SK-N-SH (cell line): ENCODE measurements around the gene AQP5. TPM values are rescaled to one million over a fixed set of nuclear protein-coding genes. Genes with fewer than 3 reads are reported as not detected.

ENCODE experiments used
- CTCF ChIA-PET: fragments of 300-600, 350-600 bp; formaldehyde crosslinking; extraction: SDS; loops from one replicate; lab custom pipeline; 2021; lab: Yijun Ruan, JAX
- POLR2A ChIA-PET: fragments of 350-600 bp; sonication (Branson Sonifier 250); formaldehyde crosslinking; extraction: SDS; loops from one replicate; lab custom pipeline; 2020; ENCODE audit warnings: antibody characterized with exemption, inconsistent platforms; lab: Yijun Ruan, JAX
- DNase-seq: peaks from one replicate; pipeline ENCODE4 v3.0.0; 2012
- H2AFZ ChIP-seq: fragments of 200-600 bp; sonication (generic); 2 replicates; pipeline ENCODE4 v1.8.1; 2016; ENCODE audit warnings: antibody characterized with exemption, mild to moderate bottlenecking, low read depth
- H3F3A ChIP-seq: fragments of 200-600 bp; sonication (generic); replicated peaks from 2 replicates; pipeline ENCODE3; 2016; ENCODE audit warnings: antibody characterized with exemption, mild to moderate bottlenecking; ENCODE audit not compliant: insufficient read depth
- H3K27ac ChIP-seq, 2 experiments: fragments of 200-500 bp in 1 of 2; fragments of 200-600 bp in 1 of 2; sonication (Bioruptor generic) in 1 of 2; sonication (generic), shearing (Covaris generic) in 1 of 2; 2 replicates each; pipeline versions ENCODE4 v1.5.1 to v1.6.1; 2014 to 2016; ENCODE audit warnings: low read depth in 2 of 2, inconsistent platforms in 1 of 2, low read length in 1 of 2, mild to moderate bottlenecking in 1 of 2, mixed read lengths in 1 of 2
- H3K27me3 ChIP-seq: fragments of 200-600 bp; sonication (generic), shearing (Covaris generic); 2 replicates; pipeline ENCODE4 v1.6.1; 2016; ENCODE audit warnings: mixed run types; ENCODE audit not compliant: insufficient read depth
- H3K36me3 ChIP-seq, 2 experiments: fragments of 200-500 bp in 1 of 2; fragments of 200-600 bp in 1 of 2; sonication (Bioruptor generic) in 1 of 2; sonication (generic) in 1 of 2; replicated peaks in 1 of 2; 2 replicates each; pipeline versions ENCODE3 to v1.5.1; 2014 to 2016; ENCODE audit warnings: low read length in 1 of 2, mild to moderate bottlenecking in 1 of 2; ENCODE audit not compliant: insufficient read depth in 2 of 2, control insufficient read depth in 1 of 2
- H3K4me1 ChIP-seq, 2 experiments: fragments of 200-500 bp in 1 of 2; fragments of 200-600 bp in 1 of 2; sonication (Bioruptor generic) in 1 of 2; sonication (generic), shearing (Covaris generic) in 1 of 2; 2 replicates each; pipeline versions ENCODE4 v1.5.1 to v1.6.1; 2014 to 2016; ENCODE audit warnings: low read depth in 1 of 2, low read length in 1 of 2, mixed run types in 1 of 2; ENCODE audit not compliant: insufficient read depth in 2 of 2, control insufficient read depth in 1 of 2
- H3K4me2 ChIP-seq: fragments of 200-600 bp; sonication (generic), shearing (Covaris generic); 2 replicates; pipeline ENCODE4 v1.6.1; 2017; ENCODE audit warnings: mixed run types
- H3K4me3 ChIP-seq, 2 experiments: fragments of 200-500 bp in 1 of 2; fragments of 200-600 bp in 1 of 2; sonication (Bioruptor generic) in 1 of 2; sonication (generic), shearing (Covaris generic) in 1 of 2; 2 replicates each; pipeline versions ENCODE4 v1.5.1 to v1.8.1; 2014 to 2016; ENCODE audit warnings: low read depth in 2 of 2, inconsistent platforms in 1 of 2, low read length in 1 of 2, mild to moderate bottlenecking in 1 of 2, mixed read lengths in 1 of 2, moderate library complexity in 1 of 2
- H3K79me2 ChIP-seq: fragments of 200-600 bp; sonication (generic); 2 replicates; pipeline ENCODE4 v1.8.1; 2017; ENCODE audit warnings: mild to moderate bottlenecking; ENCODE audit not compliant: insufficient read depth
- H3K9ac ChIP-seq: fragments of 200-600 bp; sonication (generic); 2 replicates; pipeline ENCODE4 v1.6.1; 2017; ENCODE audit warnings: mixed run types
- H3K9me2 ChIP-seq: fragments of 200-600 bp; sonication (generic); 2 replicates; pipeline ENCODE4 v1.6.1; 2017; ENCODE audit warnings: mixed run types
- H3K9me3 ChIP-seq: fragments of 200-600 bp; sonication (generic); 2 replicates; pipeline ENCODE4 v1.6.1; 2017; ENCODE audit warnings: mixed run types, mild to moderate bottlenecking, moderate library complexity
- H4K20me1 ChIP-seq: fragments of 200-600 bp; sonication (generic); 2 replicates; pipeline ENCODE4 v1.6.1; 2017; ENCODE audit warnings: mild to moderate bottlenecking, mixed run types; ENCODE audit not compliant: insufficient read depth
- CHD2 ChIP-seq: fragments of 150-350 bp; IDR thresholded peaks from 2 replicates; pipeline ENCODE4 v1.6.1; 2018; ENCODE audit warnings: low read length; ENCODE audit not compliant: partially characterized antibody
- EP300 ChIP-seq, 2 experiments: IDR thresholded peaks; 2 replicates each; pipeline versions ENCODE4 v1.4.0 to v1.6.1; 2012; ENCODE audit warnings: borderline replicate concordance in 1 of 2, low read depth in 1 of 2, low read length in 1 of 2
- FOSL2 ChIP-seq: IDR thresholded peaks from 2 replicates; pipeline ENCODE4 v1.4.0; 2012; ENCODE audit warnings: low read depth, mild to moderate bottlenecking, moderate library complexity, borderline replicate concordance
- FOXM1 ChIP-seq: IDR thresholded peaks from 2 replicates; pipeline ENCODE4 v1.4.0; 2012; ENCODE audit warnings: low read depth, mild to moderate bottlenecking
- GABPA ChIP-seq: IDR thresholded peaks from 2 replicates; pipeline ENCODE4 v1.4.0; 2012; ENCODE audit warnings: low read depth, mild to moderate bottlenecking
- MXI1 ChIP-seq: IDR thresholded peaks from 2 replicates; pipeline ENCODE4 v1.6.1; 2012; ENCODE audit warnings: mild to moderate bottlenecking, low read depth, low read length, improper control_type of control experiment
- NRF1 ChIP-seq: IDR thresholded peaks from 2 replicates; pipeline ENCODE4 v1.6.1; 2012; ENCODE audit warnings: low read depth, mild to moderate bottlenecking, low read length
- POLR2AphosphoS5 ChIP-seq: IDR thresholded peaks from 2 replicates; pipeline ENCODE4 v1.6.1; 2012; ENCODE audit warnings: low read depth, low read length
- RXRA ChIP-seq: IDR thresholded peaks from 2 replicates; pipeline ENCODE4 v1.4.0; 2012; ENCODE audit warnings: low read depth, mild to moderate bottlenecking, borderline replicate concordance
- SIN3A ChIP-seq: IDR thresholded peaks from 2 replicates; pipeline ENCODE4 v1.6.1; 2012; ENCODE audit warnings: low read depth, mild to moderate bottlenecking, low read length, moderate library complexity, borderline replicate concordance
- TCF12 ChIP-seq: IDR thresholded peaks from 2 replicates; pipeline ENCODE4 v1.4.0; 2012
- YY1 ChIP-seq: IDR thresholded peaks from 2 replicates; pipeline ENCODE4 v1.4.0; 2012; ENCODE audit warnings: low read depth, mild to moderate bottlenecking
- WGBS: methylation state at CpG from one replicate; pipeline ENCODE4 v1.1.6; 2017; ENCODE audit warnings: low lambda C conversion rate; 5-methylcytosine and 5-hydroxymethylcytosine counted together
- polyA plus RNA-seq, 3 experiments: library from polyadenylated mRNA; depleted of rRNA; stranded (reverse); fragments of >200 nt; gene quantifications; 2 replicates each; pipeline ENCODE4 v1.2.3, GENCODE V29; 2012
- TF ChIP-seq, protein P1 (sequence below): IDR thresholded peaks from 2 replicates; pipeline ENCODE4 v1.6.1; 2012; ENCODE audit warnings: mild to moderate bottlenecking, low read depth, low read length, moderate library complexity
- TF ChIP-seq, protein P2 (sequence below): IDR thresholded peaks from 2 replicates; pipeline ENCODE4 v1.4.0; 2012; ENCODE audit warnings: low read depth, borderline replicate concordance
- TF ChIP-seq, protein P3 (sequence below): IDR thresholded peaks from 2 replicates; pipeline ENCODE4 v1.4.0; 2012; ENCODE audit warnings: low read depth

AQP5 gene
- polyA plus RNA-seq, 1 of the 3 experiments (the other 2 are of a cell fraction): 0.10 TPM

DNA sequence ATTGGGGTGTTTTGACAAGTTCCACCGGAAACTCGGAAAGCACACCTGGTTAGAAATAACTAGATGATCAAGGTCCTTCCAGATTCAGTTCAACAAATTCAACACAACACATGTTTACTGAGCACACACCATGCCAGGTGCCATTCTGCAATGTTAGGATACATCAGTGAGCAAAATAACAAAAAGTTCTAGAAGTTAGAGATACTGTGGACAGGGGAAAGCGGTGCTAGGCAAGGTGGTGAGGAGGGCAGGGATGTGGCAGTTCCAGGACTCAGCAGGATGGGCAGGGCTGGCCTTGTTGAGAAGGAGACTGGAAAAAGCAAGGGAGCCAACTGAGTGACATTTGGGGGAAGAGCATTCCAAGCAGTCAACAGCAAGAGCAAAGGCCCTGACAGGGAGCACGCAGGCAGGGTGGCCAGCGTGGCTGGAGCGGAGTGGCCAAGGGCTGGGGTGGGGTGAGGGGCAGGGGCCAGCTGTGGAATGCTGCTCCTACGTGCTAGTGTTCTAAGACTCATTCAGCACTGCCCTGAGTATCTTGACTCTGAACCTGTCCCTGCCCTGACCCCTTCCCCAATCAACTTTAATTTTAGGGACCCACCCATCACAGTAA is 38.5 kb upstream of the AQP5 start (continued):
- TF ChIP-seq, protein P1, sequence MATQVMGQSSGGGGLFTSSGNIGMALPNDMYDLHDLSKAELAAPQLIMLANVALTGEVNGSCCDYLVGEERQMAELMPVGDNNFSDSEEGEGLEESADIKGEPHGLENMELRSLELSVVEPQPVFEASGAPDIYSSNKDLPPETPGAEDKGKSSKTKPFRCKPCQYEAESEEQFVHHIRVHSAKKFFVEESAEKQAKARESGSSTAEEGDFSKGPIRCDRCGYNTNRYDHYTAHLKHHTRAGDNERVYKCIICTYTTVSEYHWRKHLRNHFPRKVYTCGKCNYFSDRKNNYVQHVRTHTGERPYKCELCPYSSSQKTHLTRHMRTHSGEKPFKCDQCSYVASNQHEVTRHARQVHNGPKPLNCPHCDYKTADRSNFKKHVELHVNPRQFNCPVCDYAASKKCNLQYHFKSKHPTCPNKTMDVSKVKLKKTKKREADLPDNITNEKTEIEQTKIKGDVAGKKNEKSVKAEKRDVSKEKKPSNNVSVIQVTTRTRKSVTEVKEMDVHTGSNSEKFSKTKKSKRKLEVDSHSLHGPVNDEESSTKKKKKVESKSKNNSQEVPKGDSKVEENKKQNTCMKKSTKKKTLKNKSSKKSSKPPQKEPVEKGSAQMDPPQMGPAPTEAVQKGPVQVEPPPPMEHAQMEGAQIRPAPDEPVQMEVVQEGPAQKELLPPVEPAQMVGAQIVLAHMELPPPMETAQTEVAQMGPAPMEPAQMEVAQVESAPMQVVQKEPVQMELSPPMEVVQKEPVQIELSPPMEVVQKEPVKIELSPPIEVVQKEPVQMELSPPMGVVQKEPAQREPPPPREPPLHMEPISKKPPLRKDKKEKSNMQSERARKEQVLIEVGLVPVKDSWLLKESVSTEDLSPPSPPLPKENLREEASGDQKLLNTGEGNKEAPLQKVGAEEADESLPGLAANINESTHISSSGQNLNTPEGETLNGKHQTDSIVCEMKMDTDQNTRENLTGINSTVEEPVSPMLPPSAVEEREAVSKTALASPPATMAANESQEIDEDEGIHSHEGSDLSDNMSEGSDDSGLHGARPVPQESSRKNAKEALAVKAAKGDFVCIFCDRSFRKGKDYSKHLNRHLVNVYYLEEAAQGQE: no peak
- TF ChIP-seq CHD2: no peak
- no peak for TF ChIP-seq GABPA
- TF ChIP-seq YY1: no peak
- TF ChIP-seq MXI1: no peak
- no peak for TF ChIP-seq FOSL2
- TF ChIP-seq SIN3A: no peak
- TF ChIP-seq POLR2AphosphoS5: no peak
- no peak for TF ChIP-seq NRF1

DNA sequence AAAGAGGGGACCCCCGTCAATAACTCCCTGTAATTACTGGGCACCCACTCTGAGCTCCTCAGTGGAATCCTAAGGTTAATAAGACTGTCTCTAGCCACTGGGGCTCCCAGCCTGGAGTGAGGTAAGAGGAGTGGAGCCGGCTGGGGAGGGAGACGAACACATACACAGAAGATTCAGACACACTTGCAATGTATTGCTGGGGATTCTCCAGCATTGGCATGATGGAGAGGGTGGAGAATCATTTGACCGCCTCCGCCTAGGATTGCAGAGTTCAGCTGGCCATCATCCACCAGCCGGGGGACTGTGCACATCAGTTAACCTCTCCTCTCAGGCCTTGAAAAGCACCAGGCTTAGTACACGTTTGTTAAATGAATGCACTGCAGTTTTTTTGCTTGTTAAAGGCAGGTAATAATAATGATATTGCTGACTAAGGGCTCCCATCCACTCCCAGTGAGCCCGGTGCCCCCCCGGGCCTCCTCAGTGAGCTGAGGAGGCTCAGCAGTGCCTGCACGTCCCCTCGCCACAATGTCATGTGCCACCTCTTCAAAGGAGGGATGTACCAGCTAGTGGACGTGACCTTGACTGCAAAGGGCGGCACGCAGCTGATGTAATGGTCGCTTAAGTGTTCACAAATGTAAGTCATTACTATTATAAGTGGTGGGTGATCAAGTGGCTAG is 37.7 kb upstream of the AQP5 start:
- H4K20me1 ChIP-seq: no peaks in the 10 kb centered on the region
- no peaks in the 10 kb centered on the region for H3K9me3 ChIP-seq
- H3K9me2 ChIP-seq: no peaks in the 10 kb centered on the region
- TF ChIP-seq, protein P2, sequence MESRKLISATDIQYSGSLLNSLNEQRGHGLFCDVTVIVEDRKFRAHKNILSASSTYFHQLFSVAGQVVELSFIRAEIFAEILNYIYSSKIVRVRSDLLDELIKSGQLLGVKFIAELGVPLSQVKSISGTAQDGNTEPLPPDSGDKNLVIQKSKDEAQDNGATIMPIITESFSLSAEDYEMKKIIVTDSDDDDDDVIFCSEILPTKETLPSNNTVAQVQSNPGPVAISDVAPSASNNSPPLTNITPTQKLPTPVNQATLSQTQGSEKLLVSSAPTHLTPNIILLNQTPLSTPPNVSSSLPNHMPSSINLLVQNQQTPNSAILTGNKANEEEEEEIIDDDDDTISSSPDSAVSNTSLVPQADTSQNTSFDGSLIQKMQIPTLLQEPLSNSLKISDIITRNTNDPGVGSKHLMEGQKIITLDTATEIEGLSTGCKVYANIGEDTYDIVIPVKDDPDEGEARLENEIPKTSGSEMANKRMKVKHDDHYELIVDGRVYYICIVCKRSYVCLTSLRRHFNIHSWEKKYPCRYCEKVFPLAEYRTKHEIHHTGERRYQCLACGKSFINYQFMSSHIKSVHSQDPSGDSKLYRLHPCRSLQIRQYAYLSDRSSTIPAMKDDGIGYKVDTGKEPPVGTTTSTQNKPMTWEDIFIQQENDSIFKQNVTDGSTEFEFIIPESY: no peak
- TF ChIP-seq RXRA (no peak), FOXM1 (no peak), TCF12 (no peak), EP300 (IDR thresholded peaks at IDR 0.05; ENCODE audit: borderline replicate concordance in 1 of 2, low read depth in 1 of 2, low read length in 1 of 2) (no peak)
- TF ChIP-seq, protein P3, sequence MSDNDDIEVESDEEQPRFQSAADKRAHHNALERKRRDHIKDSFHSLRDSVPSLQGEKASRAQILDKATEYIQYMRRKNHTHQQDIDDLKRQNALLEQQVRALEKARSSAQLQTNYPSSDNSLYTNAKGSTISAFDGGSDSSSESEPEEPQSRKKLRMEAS: no peak
- TF ChIP-seq, all 33 proteins: peak for 0
- ChIA-PET POLR2A (no interaction called here), CTCF (interaction anchor here (2.1 kb wide), 1 partner anchor 21 kb away, joined by 10 read pairs; no protein-coding TSS in a partner anchor)
- no peaks in the 10 kb centered on the region for H3K27me3 ChIP-seq
- H2AFZ ChIP-seq: no peak overlapping the region
- no peak overlapping the region for H3K4me3 ChIP-seq
- no peak for DNase-seq
- H3K4me2 ChIP-seq: no peak overlapping the region
- WGBS: 86% methylated on average over 15 of the region's 15 CpGs
- H3K9ac ChIP-seq: no peak overlapping the region
- H3K79me2 ChIP-seq: no peaks in the 10 kb centered on the region
- H3K27ac ChIP-seq: no peak overlapping the region
- H3F3A ChIP-seq: no peaks in the 10 kb centered on the region
- 0 out of 4 replicates have a peak, but pooled peaks cover 0 to 4% of the 10 kb centered on the region in 2 experiments for H3K4me1 ChIP-seq
- H3K36me3 ChIP-seq: no peaks in the 10 kb centered on the region
